HG02981 (cell line): ENCODE measurements around the gene CMTM6.
"Not testable (repeated sequence)": the region's sequence is repeated elsewhere in the genome, so short reads cannot be mapped to it uniquely, and the experiment has no call there.

Source experiments
- ATAC-seq: cut with Tn5 transposase; IDR thresholded peaks from one replicate; pipeline ENCODE4 v1.9.1; 2021; ENCODE audit warnings: mild to moderate bottlenecking, moderate library complexity; ENCODE audit not compliant: unreplicated experiment

Gene CMTM6

GRCh38 chr3:32500231-32500630 lies 2.4 kb downstream of the CMTM6 start:
- no peak for ATAC-seq

GRCh38 chr3:32499585-32499984 lies 3.1 kb downstream of the CMTM6 start:
- ATAC-seq, result no peak

GRCh38 chr3:32498992-32499391 lies 3.7 kb downstream of the CMTM6 start:
- no peak for ATAC-seq

- no peak for ATAC-seq
These were observed 4.4 kb downstream of the CMTM6 start for GRCh38 chr3:32498252-32498651.

DNA sequence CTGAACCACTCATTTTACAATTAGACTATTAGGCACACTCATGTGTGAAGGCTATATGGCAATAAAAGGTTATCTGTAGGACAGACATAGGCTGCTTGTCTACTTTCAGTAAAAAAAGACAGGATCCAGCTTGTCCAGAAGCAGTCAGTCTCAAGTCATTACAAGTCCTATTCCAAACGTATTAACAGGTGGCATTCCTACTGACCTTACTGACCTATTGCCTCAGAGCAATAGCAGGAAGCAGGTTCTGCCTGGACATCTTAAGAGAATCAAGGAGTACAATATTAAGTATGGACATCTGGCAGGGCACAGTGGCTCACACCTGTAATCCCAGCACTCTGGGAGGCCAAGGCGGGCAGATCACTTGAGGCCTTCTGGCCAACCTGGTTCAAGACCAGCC lies 7.0 kb downstream of the CMTM6 start:
- ATAC-seq, result no peak

- no peak for ATAC-seq
These were observed 7.6 kb downstream of the CMTM6 start for GRCh38 chr3:32495085-32495484.

DNA sequence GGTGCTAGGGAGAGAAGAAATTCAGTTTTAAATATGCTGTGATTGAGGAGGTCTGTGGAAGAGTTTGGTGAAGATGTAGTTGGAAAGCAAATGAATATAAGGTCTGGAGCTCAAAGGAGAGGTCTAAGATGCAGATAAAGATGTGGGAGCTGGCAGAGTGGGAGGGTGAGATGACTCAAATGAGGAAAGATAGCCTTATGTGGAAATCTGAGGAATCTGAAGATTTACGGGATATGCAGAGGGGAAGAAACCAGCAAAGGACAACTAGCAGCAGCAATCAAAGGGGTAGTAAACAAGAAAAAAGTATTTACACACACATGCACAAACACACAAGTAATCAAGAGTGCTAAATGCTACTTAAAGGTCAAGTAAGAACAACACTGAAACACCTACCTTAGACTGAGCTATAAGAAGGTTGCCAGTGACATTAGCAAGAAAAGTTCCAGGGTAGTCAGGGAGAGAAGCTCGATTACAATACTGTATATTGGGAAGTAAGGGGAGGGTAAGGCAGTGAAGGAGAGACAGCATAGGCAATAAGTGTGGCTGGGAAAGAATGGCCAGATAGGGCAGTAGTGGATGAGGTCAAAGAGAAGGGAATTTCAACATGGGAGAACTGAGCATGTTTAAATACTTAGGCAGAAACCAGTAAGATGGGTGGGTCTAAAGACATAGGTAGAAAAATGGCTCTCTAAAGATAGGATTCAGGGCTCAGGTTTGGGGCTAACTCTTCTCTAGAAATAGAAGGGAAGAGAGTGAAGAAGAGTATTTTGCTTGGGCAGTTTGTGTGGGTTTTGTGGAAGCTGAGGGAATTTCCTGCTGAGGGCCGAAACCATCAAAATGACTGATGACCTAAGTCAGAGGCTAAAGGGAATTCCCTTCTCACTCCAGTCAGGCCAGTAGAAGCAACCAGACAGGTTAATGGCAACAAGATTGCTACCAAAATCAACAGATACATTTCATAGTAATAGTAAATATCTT lies 8.9 kb downstream of the CMTM6 start:
- peak; percentile 79 for ATAC-seq

GRCh38 chr3:32492684-32493436 lies 9.8 kb downstream of the CMTM6 start:
- ATAC-seq, result no peak

DNA sequence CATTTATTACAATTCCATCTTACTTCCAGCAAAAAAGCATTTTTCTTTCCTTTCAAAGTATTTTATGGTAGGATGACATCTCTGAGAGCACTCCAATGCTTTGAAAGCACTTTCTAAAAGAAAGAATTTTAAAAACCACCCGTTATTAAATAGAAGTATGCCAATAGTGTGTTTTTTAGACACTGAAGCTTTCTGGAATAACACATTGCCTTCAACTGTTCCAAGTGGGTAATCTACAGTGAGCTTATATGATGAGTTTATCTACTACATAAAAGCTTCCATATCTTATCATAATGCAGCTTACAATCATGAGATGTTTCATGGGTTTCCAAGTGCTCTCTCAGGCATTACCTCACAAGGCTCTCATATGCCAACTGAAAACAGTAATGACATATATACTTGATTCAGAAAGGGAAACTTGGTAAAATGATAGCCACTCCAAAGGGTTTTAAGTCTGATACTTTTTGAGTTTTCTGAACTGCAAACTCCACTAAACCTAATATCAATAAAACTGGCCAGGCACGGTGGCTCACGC lies 14.1 kb downstream of the CMTM6 start:
- ATAC-seq, result no peak

- ATAC-seq, result no peak
These were observed 14.7 kb downstream of the CMTM6 start for GRCh38 chr3:32487781-32488473.

DNA sequence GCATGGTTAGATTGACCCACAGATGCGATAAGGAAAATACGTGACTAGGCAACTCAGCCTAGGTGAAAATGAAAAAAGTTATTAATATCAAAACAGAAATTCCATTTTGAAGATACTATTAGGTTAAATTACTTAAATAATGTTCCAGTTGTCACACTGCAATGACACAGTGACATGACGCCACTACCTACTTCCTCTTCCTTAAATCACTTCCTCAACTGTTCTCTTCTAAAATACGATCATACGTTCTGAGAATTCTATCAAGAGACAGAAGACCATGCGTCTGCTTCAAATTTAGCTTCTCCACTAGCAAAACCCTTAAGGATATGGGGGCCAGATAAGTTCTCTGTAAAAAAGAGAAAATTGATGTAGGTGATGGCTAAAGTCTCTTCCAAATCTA lies 18.2 kb downstream of the CMTM6 start:
- ATAC-seq, result no peak

DNA sequence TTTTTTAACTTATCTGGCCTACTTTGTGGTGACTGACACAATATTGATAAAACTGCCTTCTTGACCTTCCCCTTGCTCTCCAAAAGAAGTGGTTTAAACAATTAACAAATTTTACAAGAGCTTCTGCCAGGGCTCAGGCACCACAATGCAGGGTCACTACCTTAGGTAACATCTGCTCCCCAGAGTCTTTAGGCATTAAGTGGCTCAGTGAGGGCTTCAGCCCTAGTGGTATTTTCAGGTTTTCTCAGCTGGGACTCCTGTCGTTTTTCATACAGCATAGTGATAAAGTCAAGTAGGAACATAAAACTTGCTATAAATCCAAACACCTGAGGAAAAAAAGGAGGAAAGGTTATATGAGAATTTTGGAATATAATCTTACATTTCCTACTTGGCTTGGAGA lies 18.9 kb downstream of the CMTM6 start:
- no peak for ATAC-seq

GRCh38 chr3:32482693-32483092 lies 20.0 kb downstream of the CMTM6 start:
- no peak for ATAC-seq

- no peak for ATAC-seq
These were observed 20.6 kb downstream of the CMTM6 start for GRCh38 chr3:32481791-32482631.

- ATAC-seq, result no peak
These were observed 22.0 kb downstream of the CMTM6 start for GRCh38 chr3:32480604-32481003.

GRCh38 chr3:32474201-32474600 lies 28.5 kb downstream of the CMTM6 start:
- ATAC-seq, result no peak

DNA sequence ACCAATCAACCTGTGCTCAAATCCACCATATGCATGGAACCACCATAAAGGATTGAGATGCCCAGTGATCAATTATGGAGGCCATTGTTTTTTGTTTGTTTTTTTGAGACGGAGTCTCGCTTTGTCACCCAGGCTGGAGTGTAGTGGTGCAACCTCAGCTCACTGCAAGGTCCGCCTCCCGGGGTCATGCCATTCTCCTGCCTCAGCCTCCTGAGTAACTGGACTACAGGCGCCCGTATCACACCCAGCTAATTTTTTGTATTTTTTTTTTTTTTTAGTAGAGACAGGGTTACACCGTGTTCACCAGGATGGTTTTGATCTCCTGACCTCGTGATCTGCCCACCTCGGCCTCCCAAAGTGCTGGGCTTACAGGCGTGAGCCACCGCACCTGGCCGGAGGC lies 30.5 kb downstream of the CMTM6 start:
- ATAC-seq, result not testable (repeated sequence)

- no peak for ATAC-seq
These were observed 31.4 kb downstream of the CMTM6 start for GRCh38 chr3:32471246-32471645.

DNA sequence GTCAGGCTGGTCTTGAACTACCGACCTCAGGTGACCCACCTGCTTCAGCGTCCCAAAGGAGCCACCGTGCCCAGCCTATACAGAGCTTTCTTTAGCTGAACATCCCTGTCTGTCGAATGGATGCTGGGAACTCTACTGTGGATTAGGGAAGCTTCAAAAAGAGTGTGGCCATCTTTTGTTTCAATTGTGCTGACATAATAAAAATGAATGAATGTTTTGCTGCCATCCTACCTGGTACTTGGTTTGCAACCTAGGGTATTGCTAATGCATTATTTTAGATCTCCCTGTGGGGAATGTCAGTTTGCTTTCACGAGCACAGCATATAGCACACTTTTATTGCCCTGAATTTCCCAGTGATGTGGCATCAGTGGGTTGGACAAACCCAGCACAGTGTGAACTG lies 32.3 kb downstream of the CMTM6 start:
- ATAC-seq, result no peak

DNA sequence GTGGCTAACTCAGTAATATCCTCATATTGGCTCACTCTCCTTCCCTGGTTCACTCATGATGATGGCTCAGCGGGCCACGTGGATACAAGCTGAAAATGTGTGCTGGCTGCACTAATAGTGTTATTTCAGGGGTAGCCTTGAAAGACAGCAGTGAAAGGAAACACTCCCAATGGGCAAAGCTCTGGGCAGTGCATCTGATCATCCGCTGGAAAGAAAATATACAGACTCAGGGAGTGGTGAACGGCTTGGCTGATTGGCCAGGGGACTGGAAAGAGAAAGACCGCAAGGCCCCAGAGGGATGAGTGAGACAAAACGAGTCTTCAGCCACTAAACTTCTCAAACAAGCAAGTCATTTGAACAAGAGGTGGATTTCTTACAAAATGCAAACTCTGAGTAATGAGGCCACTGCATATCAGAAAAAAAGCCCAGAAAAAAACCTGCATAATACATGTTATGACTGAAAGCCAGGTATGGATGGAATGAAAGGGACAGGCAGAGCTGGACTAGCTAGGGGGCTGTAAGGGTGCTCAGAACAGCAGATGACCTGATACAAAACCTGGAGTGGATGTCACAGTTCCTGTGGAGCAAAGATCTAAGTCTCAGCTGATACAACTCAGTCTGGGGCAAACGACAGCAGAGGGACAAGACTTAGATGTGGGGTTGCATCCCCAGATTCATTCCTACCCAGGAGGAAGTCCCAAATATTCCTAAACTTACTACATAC lies 33.3 kb downstream of the CMTM6 start:
- ATAC-seq, result peak; percentile 31
